Panc1 (cell line): Measurements from ENCODE around the gene B4GALT6. TPM values are rescaled to one million over a fixed set of nuclear protein-coding genes. Genes with fewer than 3 reads are reported as not detected.

Experiments
- ATAC-seq: fragments of 200-7000 bp; cut with Tn5 transposase; 2 replicates; pipeline ENCODE4 v1.9.1; 2020; ENCODE audit warnings: mild to moderate bottlenecking, moderate library complexity
- BruUV-seq: library from RNA; stranded (reverse); fragments of 400-500 nt; replicated peaks from 2 replicates; lab custom pipeline; 2021; lab: Mats Ljungman, UMichigan
- CTCF ChIA-PET: fragments of 300-600 bp; sonication (Branson Sonifier 250); formaldehyde crosslinking; loops from one replicate; lab custom pipeline; 2022; ENCODE audit warnings: antibody characterized with exemption; lab: Charles Lee
- POLR2A ChIA-PET: fragments of 300-600 bp; sonication (Branson Sonifier 250); formaldehyde crosslinking; loops from one replicate; lab custom pipeline; 2022; ENCODE audit warnings: antibody characterized with exemption; lab: Charles Lee
- DNase-seq: peaks from one replicate; pipeline ENCODE4 v3.0.0-alpha.2; 2010; ENCODE audit warnings: low read depth, low spot score
- H3K27ac ChIP-seq: 2 replicates; pipeline ENCODE4 v1.5.1; 2011; ENCODE audit warnings: mild to moderate bottlenecking, low read length, inconsistent platforms
- H3K27me3 ChIP-seq: fragments of 200-500 bp; sonication (Bioruptor generic); 2 replicates; pipeline ENCODE4 v1.6.0; 2014; ENCODE audit warnings: low read length, inconsistent platforms; ENCODE audit not compliant: control insufficient read depth, insufficient read depth
- H3K36me3 ChIP-seq: fragments of 200-500 bp; sonication (Bioruptor generic); 2 replicates; pipeline ENCODE4 v1.5.1; 2014; ENCODE audit warnings: inconsistent platforms, mild to moderate bottlenecking, low read length, moderate library complexity; ENCODE audit not compliant: control insufficient read depth, insufficient read depth
- H3K4me1 ChIP-seq: 2 replicates; pipeline ENCODE4 v1.5.1; 2011; ENCODE audit warnings: inconsistent platforms, mild to moderate bottlenecking, low read length, moderate library complexity; ENCODE audit not compliant: control insufficient read depth, insufficient read depth
- H3K4me3 ChIP-seq, 2 experiments: 2 replicates each; pipeline ENCODE4 v1.5.1; 2011 to 2012; ENCODE audit warnings: low read depth in 2 of 2, low read length in 2 of 2, mild to moderate bottlenecking in 2 of 2, inconsistent platforms in 1 of 2, moderate library complexity in 1 of 2
- H3K9me3 ChIP-seq: fragments of 200-500 bp; sonication (Bioruptor generic); 2 replicates; pipeline ENCODE4 v1.5.1; 2014; ENCODE audit warnings: low read depth, mild to moderate bottlenecking, inconsistent platforms, low read length, moderate library complexity; ENCODE audit not compliant: control insufficient read depth, insufficient read depth
- POLR2AphosphoS5 ChIP-seq: IDR thresholded peaks from 2 replicates; pipeline ENCODE4 v1.6.1; 2012; ENCODE audit warnings: mild to moderate bottlenecking, low read depth, low read length, moderate library complexity
- SIN3A ChIP-seq: IDR thresholded peaks from 2 replicates; pipeline ENCODE4 v1.6.1; 2012; ENCODE audit warnings: low read depth, mild to moderate bottlenecking, low read length, moderate library complexity, borderline replicate concordance; ENCODE audit not compliant: insufficient read depth
- TCF7L2 ChIP-seq: IDR thresholded peaks from 2 replicates; pipeline ENCODE4 v1.6.1; 2011; ENCODE audit warnings: mild to moderate bottlenecking, low read depth, low read length, inconsistent platforms
- in situ Hi-C: cut with HindIII; loops from 2 replicates; pipeline ENCODE4 v1.10.0; 2016; ENCODE audit warnings: low sequenced_read_pairs, low pct_unique_long_range_greater_than_20kb
- intact Hi-C: fragments of 100-400 bp; cut with micrococcal nuclease; formaldehyde crosslinking; loops from one replicate; pipeline ENCODE4 v1.10.0; 2022; ENCODE audit not compliant: unreplicated experiment
- total RNA-seq: library from RNA; stranded (reverse); gene quantifications from one replicate; pipeline ENCODE4 v1.2.1, GENCODE V29; 2021; ENCODE audit not compliant: unreplicated experiment
- TF ChIP-seq, protein P1 (sequence below), 2 experiments: IDR thresholded peaks; 2 replicates each; pipeline ENCODE4 v1.6.1; 2011 to 2012; ENCODE audit warnings: low read depth in 2 of 2, control low read depth in 1 of 2, low read length in 1 of 2, mild to moderate bottlenecking in 1 of 2, moderate library complexity in 1 of 2; ENCODE audit not compliant: insufficient read depth in 1 of 2
- TF ChIP-seq, protein P2 (sequence below): fragments of 450-650 bp; IDR thresholded peaks from 2 replicates; pipeline ENCODE4 v1.5.1; 2017; ENCODE audit warnings: mild to moderate bottlenecking

The B4GALT6 gene
- total RNA-seq, 1 experiment from 2014 or later = 36.3 TPM

DNA sequence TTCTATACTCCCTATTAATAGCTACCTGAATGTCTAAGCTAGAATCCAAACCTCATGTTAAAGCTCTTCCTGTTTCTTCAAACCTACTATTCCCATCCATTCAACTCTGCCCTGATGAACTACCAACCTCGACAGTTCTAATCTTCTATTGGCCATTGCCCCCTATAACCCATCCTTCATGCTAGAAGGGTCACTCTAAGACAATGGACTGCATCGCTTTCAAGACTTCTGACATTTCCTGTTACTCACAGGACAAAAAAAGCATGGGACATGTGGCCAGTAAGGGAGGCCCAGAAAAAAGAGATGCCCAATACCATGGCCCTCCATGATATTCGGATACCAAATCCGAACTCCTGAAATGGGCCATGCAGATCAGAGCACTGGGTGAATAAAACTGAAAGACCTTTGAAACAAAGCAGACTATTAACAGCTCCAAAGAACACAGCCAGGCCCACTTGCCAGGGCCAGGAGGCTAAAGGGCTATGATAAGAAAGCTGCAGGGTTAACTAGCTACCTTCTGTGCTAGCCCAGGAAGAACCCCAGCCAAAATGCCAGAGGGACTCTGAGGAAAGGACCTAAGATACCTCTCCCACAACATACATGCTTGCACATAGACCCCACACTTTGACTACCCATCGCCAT is 4.5 kb downstream of the B4GALT6 start:
- BruUV-seq = no TSS peak
- ChIA-PET CTCF (no interaction called here), POLR2A (no interaction called here)
- intact Hi-C loops (no loop called here), in situ Hi-C loops (no loop called here)
- TF ChIP-seq POLR2AphosphoS5 (no peak), TCF7L2 (no peak), SIN3A (no peak)
- TF ChIP-seq, protein P1, sequence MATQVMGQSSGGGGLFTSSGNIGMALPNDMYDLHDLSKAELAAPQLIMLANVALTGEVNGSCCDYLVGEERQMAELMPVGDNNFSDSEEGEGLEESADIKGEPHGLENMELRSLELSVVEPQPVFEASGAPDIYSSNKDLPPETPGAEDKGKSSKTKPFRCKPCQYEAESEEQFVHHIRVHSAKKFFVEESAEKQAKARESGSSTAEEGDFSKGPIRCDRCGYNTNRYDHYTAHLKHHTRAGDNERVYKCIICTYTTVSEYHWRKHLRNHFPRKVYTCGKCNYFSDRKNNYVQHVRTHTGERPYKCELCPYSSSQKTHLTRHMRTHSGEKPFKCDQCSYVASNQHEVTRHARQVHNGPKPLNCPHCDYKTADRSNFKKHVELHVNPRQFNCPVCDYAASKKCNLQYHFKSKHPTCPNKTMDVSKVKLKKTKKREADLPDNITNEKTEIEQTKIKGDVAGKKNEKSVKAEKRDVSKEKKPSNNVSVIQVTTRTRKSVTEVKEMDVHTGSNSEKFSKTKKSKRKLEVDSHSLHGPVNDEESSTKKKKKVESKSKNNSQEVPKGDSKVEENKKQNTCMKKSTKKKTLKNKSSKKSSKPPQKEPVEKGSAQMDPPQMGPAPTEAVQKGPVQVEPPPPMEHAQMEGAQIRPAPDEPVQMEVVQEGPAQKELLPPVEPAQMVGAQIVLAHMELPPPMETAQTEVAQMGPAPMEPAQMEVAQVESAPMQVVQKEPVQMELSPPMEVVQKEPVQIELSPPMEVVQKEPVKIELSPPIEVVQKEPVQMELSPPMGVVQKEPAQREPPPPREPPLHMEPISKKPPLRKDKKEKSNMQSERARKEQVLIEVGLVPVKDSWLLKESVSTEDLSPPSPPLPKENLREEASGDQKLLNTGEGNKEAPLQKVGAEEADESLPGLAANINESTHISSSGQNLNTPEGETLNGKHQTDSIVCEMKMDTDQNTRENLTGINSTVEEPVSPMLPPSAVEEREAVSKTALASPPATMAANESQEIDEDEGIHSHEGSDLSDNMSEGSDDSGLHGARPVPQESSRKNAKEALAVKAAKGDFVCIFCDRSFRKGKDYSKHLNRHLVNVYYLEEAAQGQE (IDR thresholded peaks at IDR 0.05; ENCODE audit: insufficient read depth in 1 of 2, low read depth in 2 of 2, low read length in 1 of 2) = no peak
- TF ChIP-seq, protein P2, sequence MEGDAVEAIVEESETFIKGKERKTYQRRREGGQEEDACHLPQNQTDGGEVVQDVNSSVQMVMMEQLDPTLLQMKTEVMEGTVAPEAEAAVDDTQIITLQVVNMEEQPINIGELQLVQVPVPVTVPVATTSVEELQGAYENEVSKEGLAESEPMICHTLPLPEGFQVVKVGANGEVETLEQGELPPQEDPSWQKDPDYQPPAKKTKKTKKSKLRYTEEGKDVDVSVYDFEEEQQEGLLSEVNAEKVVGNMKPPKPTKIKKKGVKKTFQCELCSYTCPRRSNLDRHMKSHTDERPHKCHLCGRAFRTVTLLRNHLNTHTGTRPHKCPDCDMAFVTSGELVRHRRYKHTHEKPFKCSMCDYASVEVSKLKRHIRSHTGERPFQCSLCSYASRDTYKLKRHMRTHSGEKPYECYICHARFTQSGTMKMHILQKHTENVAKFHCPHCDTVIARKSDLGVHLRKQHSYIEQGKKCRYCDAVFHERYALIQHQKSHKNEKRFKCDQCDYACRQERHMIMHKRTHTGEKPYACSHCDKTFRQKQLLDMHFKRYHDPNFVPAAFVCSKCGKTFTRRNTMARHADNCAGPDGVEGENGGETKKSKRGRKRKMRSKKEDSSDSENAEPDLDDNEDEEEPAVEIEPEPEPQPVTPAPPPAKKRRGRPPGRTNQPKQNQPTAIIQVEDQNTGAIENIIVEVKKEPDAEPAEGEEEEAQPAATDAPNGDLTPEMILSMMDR = no peak
- ATAC-seq = peak; percentile 2; the same call in 1 of the 2 replicates
- Histone ChIP-seq H3K27me3 (no peaks in the 10 kb centered on the region), H3K27ac (peak overlapping the region; percentile 63), H3K36me3 (no peaks in the 10 kb centered on the region), H3K4me3 (no peak overlapping the region), H3K4me1 (peaks cover 41% of the 10 kb centered on the region), H3K9me3 (no peaks in the 10 kb centered on the region)
- no peak for DNase-seq

DNA sequence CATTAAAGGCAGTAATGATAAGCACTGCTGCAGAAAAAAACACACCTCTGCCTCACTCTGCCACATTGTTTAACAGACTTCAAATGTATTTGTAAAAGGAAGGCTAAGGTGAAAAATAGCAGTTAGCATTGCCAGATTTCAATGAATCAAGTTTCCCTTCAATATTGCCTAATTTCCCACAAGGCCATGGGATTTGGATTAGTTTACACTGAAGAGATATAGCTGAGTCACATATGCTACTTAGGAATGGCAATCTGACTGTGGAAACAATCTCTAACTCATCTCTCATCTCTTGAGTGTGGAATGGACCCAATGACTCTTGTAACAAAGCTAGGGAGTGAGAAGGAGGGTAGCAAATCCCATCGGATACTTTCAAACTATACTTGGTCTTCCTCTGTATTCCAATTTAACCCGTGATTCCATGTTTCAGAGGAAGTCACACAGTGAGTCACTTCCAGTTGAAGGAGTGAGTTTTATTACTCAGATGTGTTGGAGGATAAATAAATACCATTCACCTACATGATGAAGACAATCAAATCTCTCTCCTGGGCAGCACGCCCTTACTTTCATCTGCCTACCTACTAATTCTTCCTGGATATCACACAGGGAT is 5.1 kb downstream of the B4GALT6 start:
- ChIA-PET CTCF (no interaction called here), POLR2A (no interaction called here)
- Histone ChIP-seq H3K4me1 (peaks cover 41% of the 10 kb centered on the region), H3K27ac (peak overlapping the region; percentile 63), H3K27me3 (no peaks in the 10 kb centered on the region), H3K4me3 (no peak overlapping the region), H3K9me3 (no peaks in the 10 kb centered on the region), H3K36me3 (no peaks in the 10 kb centered on the region)
- DNase-seq = peak; percentile 86
- TF ChIP-seq, protein P2 = no peak
- TF ChIP-seq TCF7L2 (no peak), POLR2AphosphoS5 (no peak), SIN3A (no peak)
- TF ChIP-seq, protein P1 (IDR thresholded peaks at IDR 0.05; ENCODE audit: insufficient read depth in 1 of 2, low read depth in 2 of 2, low read length in 1 of 2) = no peak
- BruUV-seq = no TSS peak
- peak; percentile 84 for ATAC-seq
- in situ Hi-C loops (no loop called here), intact Hi-C loops (no loop called here)
